Stimulated activated CD8-positive, alpha-beta memory T cell treated with anti-CD3 and anti-CD28 coated beads, Interleukin-12 subunit alpha, Interleukin-12 subunit beta, amount 100 ng/mL, for 24 hours (primary cell): ENCODE results near the gene PLA2G4F.

Source experiments
- DNase-seq: peaks from one replicate; pipeline ENCODE4 v3.0.0-alpha.2; 2020; ENCODE audit errors: extremely low read depth

Gene PLA2G4F

GRCh38 chr15:42148808-42149492 lies 7.5 kb downstream of the PLA2G4F start:
- no peak for DNase-seq

- DNase-seq, result no peak
These were observed 9.1 kb downstream of the PLA2G4F start for GRCh38 chr15:42147431-42147735.

GRCh38 chr15:42146551-42147430 lies 9.6 kb downstream of the PLA2G4F start:
- DNase-seq, result no peak

GRCh38 chr15:42145546-42146455 lies 10.6 kb downstream of the PLA2G4F start:
- no peak for DNase-seq

GRCh38 chr15:42144841-42145375 lies 11.5 kb downstream of the PLA2G4F start:
- DNase-seq, result no peak

- DNase-seq, result no peak
These were observed 12.4 kb downstream of the PLA2G4F start for GRCh38 chr15:42143866-42144625.

- no peak for DNase-seq
These were observed 13.1 kb downstream of the PLA2G4F start for GRCh38 chr15:42143356-42143755.

GRCh38 chr15:42141795-42142667 lies 14.4 kb downstream of the PLA2G4F start:
- no peak for DNase-seq

GRCh38 chr15:42141246-42141645 lies 15.2 kb downstream of the PLA2G4F start:
- DNase-seq, result no peak

GRCh38 chr15:42140383-42141070 lies 15.9 kb downstream of the PLA2G4F start:
- DNase-seq, result no peak

GRCh38 chr15:42139596-42139995 lies 16.8 kb downstream of the PLA2G4F start:
- no peak for DNase-seq

GRCh38 chr15:42138968-42139386 lies 17.5 kb downstream of the PLA2G4F start:
- no peak for DNase-seq

- DNase-seq, result no peak
These were observed 18.0 kb downstream of the PLA2G4F start for GRCh38 chr15:42138411-42138810.

GRCh38 chr15:42137461-42138261 lies 18.8 kb downstream of the PLA2G4F start:
- DNase-seq, result no peak

GRCh38 chr15:42136513-42136912 lies 19.9 kb downstream of the PLA2G4F start:
- no peak for DNase-seq

- no peak for DNase-seq
These were observed 21.1 kb downstream of the PLA2G4F start for GRCh38 chr15:42135351-42135750.

GRCh38 chr15:42134617-42135245 lies 21.7 kb downstream of the PLA2G4F start:
- DNase-seq, result no peak

GRCh38 chr15:42133886-42134502 lies 22.4 kb downstream of the PLA2G4F start:
- no peak for DNase-seq
